HEK293 (cell line): ENCODE data around the gene ALDH16A1.
A peak's percentile ranks its signal among the peaks of the same experiment; 100 is the strongest.

ENCODE experiments used
- CTCF ChIA-PET: fragments of 350-600 bp; formaldehyde crosslinking; extraction: SDS; loops from one replicate; lab custom pipeline; 2021; ENCODE audit warnings: antibody characterized with exemption; lab: Yijun Ruan, JAX
- POLR2A ChIA-PET: fragments of 300-600 bp; formaldehyde crosslinking; extraction: SDS; loops from one replicate; lab custom pipeline; 2020; ENCODE audit warnings: antibody characterized with exemption, inconsistent platforms; lab: Yijun Ruan, JAX
- H3K27ac ChIP-seq: fragments of 200-500 bp; sonication (Bioruptor generic); 2 replicates; pipeline ENCODE4 v1.5.1; 2014; ENCODE audit warnings: low read depth, low read length, control low read depth, inconsistent platforms; ENCODE audit errors: extremely low read depth
- H3K36me3 ChIP-seq, 2 experiments: fragments of 200-500 bp in 1 of 2; sonication (Bioruptor generic) in 1 of 2; 1 replicate in 1 of 2; 2 replicates in 1 of 2; pipeline ENCODE4 v1.5.1; 2014 to 2017; ENCODE audit warnings: inconsistent platforms in 2 of 2, low read length in 2 of 2; ENCODE audit not compliant: control insufficient read depth in 2 of 2, insufficient read depth in 1 of 2
- H3K4me1 ChIP-seq: fragments of 200-500 bp; sonication (Bioruptor generic); 2 replicates; pipeline ENCODE4 v1.5.1; 2014; ENCODE audit warnings: mild to moderate bottlenecking, low read length, inconsistent platforms; ENCODE audit not compliant: control insufficient read depth, insufficient read depth
- H3K4me3 ChIP-seq: 2 replicates; pipeline ENCODE4 v1.5.1; 2011; ENCODE audit warnings: low read depth, mild to moderate bottlenecking, control low read depth, low read length, moderate library complexity
- H3K9me3 ChIP-seq: fragments of 200-500 bp; sonication (Bioruptor generic); 2 replicates; pipeline ENCODE4 v1.5.1; 2014; ENCODE audit warnings: low read depth, low read length, inconsistent platforms; ENCODE audit not compliant: control insufficient read depth, insufficient read depth
- EGR2 ChIP-seq: fragments of 450-650 bp; formaldehyde crosslinking; IDR thresholded peaks from 2 replicates; pipeline ENCODE4 v1.5.1; 2016; ENCODE audit warnings: low read depth, missing biosample characterization, missing genetic modification characterization
- IKZF3 ChIP-seq: fragments of 450-650 bp; IDR thresholded peaks from 2 replicates; pipeline ENCODE4 v1.5.0; 2018; ENCODE audit warnings: missing biosample characterization, mild to moderate bottlenecking, missing genetic modification characterization, moderate library complexity
- KLF1 ChIP-seq: fragments of 450-650 bp; formaldehyde crosslinking; IDR thresholded peaks from 2 replicates; pipeline ENCODE4 v1.5.1; 2016; ENCODE audit warnings: missing biosample characterization, missing genetic modification characterization
- KLF10 ChIP-seq: fragments of 450-650 bp; IDR thresholded peaks from 2 replicates; pipeline ENCODE4 v1.5.1; 2018; ENCODE audit warnings: missing biosample characterization, mild to moderate bottlenecking, missing genetic modification characterization
- KLF8 ChIP-seq: fragments of 450-650 bp; formaldehyde crosslinking; IDR thresholded peaks from 2 replicates; pipeline ENCODE4 v1.5.1; 2016; ENCODE audit warnings: missing biosample characterization, missing genetic modification characterization
- KLF9 ChIP-seq: fragments of 450-650 bp; formaldehyde crosslinking; IDR thresholded peaks from 2 replicates; pipeline ENCODE4 v1.5.1; 2016; ENCODE audit warnings: missing biosample characterization, missing genetic modification characterization, low read depth
- SP2 ChIP-seq: fragments of 450-650 bp; formaldehyde crosslinking; IDR thresholded peaks from 2 replicates; pipeline ENCODE4 v1.5.1; 2016; ENCODE audit warnings: missing biosample characterization, missing genetic modification characterization
- SP3 ChIP-seq: fragments of 450-650 bp; formaldehyde crosslinking; IDR thresholded peaks from 2 replicates; pipeline ENCODE4 v1.5.1; 2016; ENCODE audit warnings: missing biosample characterization, missing genetic modification characterization
- ZBTB49 ChIP-seq: fragments of 450-650 bp; formaldehyde crosslinking; IDR thresholded peaks from 2 replicates; pipeline ENCODE4 v1.5.1; 2016; ENCODE audit warnings: missing biosample characterization, missing genetic modification characterization, low read depth
- ZFHX2 ChIP-seq: fragments of 450-650 bp; formaldehyde crosslinking; conservative IDR thresholded peaks from 2 replicates; pipeline ENCODE4 v1.5.1; 2016; ENCODE audit warnings: missing biosample characterization, missing genetic modification characterization
- ZNF335 ChIP-seq: fragments of 450-650 bp; formaldehyde crosslinking; conservative IDR thresholded peaks from 2 replicates; pipeline ENCODE4 v1.5.1; 2016; ENCODE audit warnings: missing biosample characterization, missing genetic modification characterization
- ZNF518A ChIP-seq: fragments of 450-650 bp; formaldehyde crosslinking; conservative IDR thresholded peaks from 2 replicates; pipeline ENCODE4 v1.5.1; 2016; ENCODE audit warnings: low read depth, missing biosample characterization, missing genetic modification characterization
- ZNF529 ChIP-seq: fragments of 450-650 bp; formaldehyde crosslinking; IDR thresholded peaks from 2 replicates; pipeline ENCODE4 v1.5.1; 2017; ENCODE audit warnings: missing genetic modification characterization, missing biosample characterization; ENCODE audit not compliant: insufficient replicate concordance
- ZNF561 ChIP-seq: fragments of 450-650 bp; IDR thresholded peaks from 2 replicates; pipeline ENCODE4 v1.5.1; 2018; ENCODE audit warnings: missing biosample characterization, missing genetic modification characterization, borderline replicate concordance
- ZNF776 ChIP-seq: fragments of 450-650 bp; formaldehyde crosslinking; IDR thresholded peaks from 2 replicates; pipeline ENCODE4 v1.5.0; 2017; ENCODE audit warnings: missing biosample characterization, missing genetic modification characterization, borderline replicate concordance
- ZSCAN30 ChIP-seq: fragments of 450-650 bp; IDR thresholded peaks from 2 replicates; pipeline ENCODE4 v1.5.1; 2018; ENCODE audit warnings: missing biosample characterization, mild to moderate bottlenecking, missing genetic modification characterization, moderate library complexity
- ZSCAN5A ChIP-seq: fragments of 450-650 bp; formaldehyde crosslinking; IDR thresholded peaks from 2 replicates; pipeline ENCODE4 v1.5.1; 2016; ENCODE audit warnings: missing biosample characterization, missing genetic modification characterization
- TF ChIP-seq, protein P1 (sequence below): fragments of 450-650 bp; formaldehyde crosslinking; IDR thresholded peaks from 2 replicates; pipeline ENCODE4 v1.5.1; 2016; ENCODE audit warnings: missing biosample characterization, missing genetic modification characterization

The ALDH16A1 gene

GRCh38 chr19:49442771-49443365, 10.2 kb upstream of the ALDH16A1 start:
- Histone ChIP-seq H3K27ac (peak overlapping the region; percentile 50), H3K9me3 (no peaks in the 10 kb centered on the region), H3K4me1 (peaks cover 7% of the 10 kb centered on the region), H3K4me3 (peak overlapping the region; percentile 60), H3K36me3 (peaks cover 0 to 16% of the 10 kb centered on the region in 2 experiments; a peak in 2 of 3 replicates)
- TF ChIP-seq IKZF3: peak; percentile 86
- TF ChIP-seq KLF8: peak; percentile 17
- TF ChIP-seq SP2: peak; percentile 67
- no peak for TF ChIP-seq ZNF529 (tag by site-specific recombination)
- no peak for TF ChIP-seq ZSCAN5A (tag by site-specific recombination)
- peak; percentile 90 for TF ChIP-seq KLF1
- TF ChIP-seq KLF9 (tag by site-specific recombination): peak; percentile 81
- TF ChIP-seq, protein P1, sequence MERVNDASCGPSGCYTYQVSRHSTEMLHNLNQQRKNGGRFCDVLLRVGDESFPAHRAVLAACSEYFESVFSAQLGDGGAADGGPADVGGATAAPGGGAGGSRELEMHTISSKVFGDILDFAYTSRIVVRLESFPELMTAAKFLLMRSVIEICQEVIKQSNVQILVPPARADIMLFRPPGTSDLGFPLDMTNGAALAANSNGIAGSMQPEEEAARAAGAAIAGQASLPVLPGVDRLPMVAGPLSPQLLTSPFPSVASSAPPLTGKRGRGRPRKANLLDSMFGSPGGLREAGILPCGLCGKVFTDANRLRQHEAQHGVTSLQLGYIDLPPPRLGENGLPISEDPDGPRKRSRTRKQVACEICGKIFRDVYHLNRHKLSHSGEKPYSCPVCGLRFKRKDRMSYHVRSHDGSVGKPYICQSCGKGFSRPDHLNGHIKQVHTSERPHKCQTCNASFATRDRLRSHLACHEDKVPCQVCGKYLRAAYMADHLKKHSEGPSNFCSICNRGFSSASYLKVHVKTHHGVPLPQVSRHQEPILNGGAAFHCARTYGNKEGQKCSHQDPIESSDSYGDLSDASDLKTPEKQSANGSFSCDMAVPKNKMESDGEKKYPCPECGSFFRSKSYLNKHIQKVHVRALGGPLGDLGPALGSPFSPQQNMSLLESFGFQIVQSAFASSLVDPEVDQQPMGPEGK (tag by site-specific recombination): 0 out of 2 replicates have a peak, but pooled peaks have one; percentile 4
- peak; percentile 17; the same call in 1 of the 2 replicates for TF ChIP-seq KLF10
- no peak for TF ChIP-seq ZNF776 (tag by site-specific recombination)
- TF ChIP-seq ZBTB49 (tag by site-specific recombination): no peak
- TF ChIP-seq ZNF518A (tag by site-specific recombination): no peak
- TF ChIP-seq ZNF561 (tag by site-specific recombination): peak; percentile 23; the same call in 1 of the 2 replicates
- TF ChIP-seq ZFHX2 (tag by site-specific recombination): peak; percentile 36
- peak; percentile 45 for TF ChIP-seq EGR2 (tag by site-specific recombination)
- no peak for TF ChIP-seq ZSCAN30 (tag by site-specific recombination)
- peak; percentile 91; the same call in 1 of the 2 replicates for TF ChIP-seq ZNF335 (tag by site-specific recombination)
- TF ChIP-seq SP3: peak; percentile 89
- ChIA-PET POLR2A (interaction anchor here (0.6 to 2.3 kb wide), 10 partner anchors 9 to 80 kb away, joined by 3 to 28 read pairs (median 3); partner anchors contain the start of genes ALDH16A1, PIH1D1 and TEAD2), CTCF (interaction anchor here (0.7 to 2.3 kb wide), 20 partner anchors 9 to 915 kb away, joined by 3 to 59 read pairs (median 3); partner anchors contain the start of genes GFY and PIH1D1)
